Brain microvascular endothelial cell (primary cell): Measurements from ENCODE around the gene UBE2K.
A peak's percentile ranks its signal among the peaks of the same experiment; 100 is the strongest.
"Not testable (repeated sequence)": the region's sequence is repeated elsewhere in the genome, so short reads cannot be mapped to it uniquely, and the experiment has no call there.

Experiments
- DNase-seq: peaks from one replicate; pipeline ENCODE4 v3.0.0-alpha.2; 2020
- H3K27ac ChIP-seq: fragments of 250-450 bp; sonication (Bioruptor Pico); 2 replicates; pipeline ENCODE4 v1.5.1; 2020; ENCODE audit warnings: mild to moderate bottlenecking, moderate library complexity
- H3K27me3 ChIP-seq: fragments of 250-450 bp; sonication (Bioruptor Pico); replicated peaks from 2 replicates; pipeline ENCODE4 v1.5.1; 2020; ENCODE audit warnings: mild to moderate bottlenecking
- H3K36me3 ChIP-seq: fragments of 250-450 bp; sonication (Bioruptor Pico); replicated peaks from 2 replicates; pipeline ENCODE4 v1.5.1; 2020; ENCODE audit warnings: mild to moderate bottlenecking
- H3K4me3 ChIP-seq: 2 replicates; pipeline ENCODE4 v1.5.1; 2011; ENCODE audit warnings: low read depth, mild to moderate bottlenecking, control low read depth, low read length, moderate library complexity
- in situ Hi-C: cut with HindIII; loops from 2 replicates; pipeline ENCODE4 v1.10.0; 2017; ENCODE audit warnings: low sequenced_read_pairs, low pct_ligation_motif_present
- TF ChIP-seq, protein P1 (sequence below): IDR thresholded peaks from 2 replicates; pipeline ENCODE4 v1.5.1; 2011; ENCODE audit warnings: low read depth, mild to moderate bottlenecking, moderate library complexity, low read length, control low read depth, inconsistent platforms; ENCODE audit errors: missing control alignments

The UBE2K gene, protein sequence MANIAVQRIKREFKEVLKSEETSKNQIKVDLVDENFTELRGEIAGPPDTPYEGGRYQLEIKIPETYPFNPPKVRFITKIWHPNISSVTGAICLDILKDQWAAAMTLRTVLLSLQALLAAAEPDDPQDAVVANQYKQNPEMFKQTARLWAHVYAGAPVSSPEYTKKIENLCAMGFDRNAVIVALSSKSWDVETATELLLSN

DNA sequence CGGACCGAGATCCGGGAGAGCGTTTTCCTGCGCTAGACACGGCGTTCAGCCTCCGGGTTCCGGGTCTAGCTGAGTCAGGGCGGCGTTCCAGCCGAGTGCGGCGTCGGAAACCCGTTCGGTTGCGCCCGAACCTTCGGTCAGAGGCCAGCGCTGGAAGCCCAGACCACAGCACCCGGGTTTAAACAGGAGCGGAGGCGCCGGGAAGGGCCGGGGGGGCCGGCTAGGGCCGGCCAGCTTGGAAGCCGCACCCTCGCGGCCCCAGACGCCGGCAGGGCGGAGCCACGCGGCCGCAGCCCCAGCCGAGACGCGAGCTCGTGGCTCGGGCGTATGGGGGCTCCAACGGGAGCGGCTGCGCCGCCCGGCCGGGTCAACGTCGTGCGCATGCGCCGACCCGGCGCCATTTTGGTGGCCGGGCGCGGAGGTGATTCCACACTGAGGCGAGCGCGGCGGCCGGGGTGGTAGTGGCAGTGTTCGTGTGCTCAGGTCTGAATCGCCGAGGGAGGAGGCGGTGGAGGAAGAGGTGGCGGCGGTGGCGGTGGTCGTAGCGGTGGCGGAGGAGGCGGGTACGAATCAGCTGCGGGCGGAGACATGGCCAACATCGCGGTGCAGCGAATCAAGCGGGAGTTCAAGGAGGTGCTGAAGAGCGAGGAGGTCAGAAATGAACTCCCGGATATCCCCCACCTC, at the start of gene UBE2K:
TSS of gene UBE2K (plus strand) at position 397 of the 684 bp plus-strand sequence. CDS start at position 589, 192 bp downstream.
- Histone ChIP-seq H3K36me3 (peaks cover 2% of the 10 kb centered on the region), H3K4me3 (peak within 1 kb of the TSS; percentile 96), H3K27ac (peak within 1 kb of the TSS; percentile 94), H3K27me3 (no peaks in the 10 kb centered on the region)
- peak; percentile 74 for DNase-seq
- in situ Hi-C loops = no loop called here
- TF ChIP-seq, protein P1, sequence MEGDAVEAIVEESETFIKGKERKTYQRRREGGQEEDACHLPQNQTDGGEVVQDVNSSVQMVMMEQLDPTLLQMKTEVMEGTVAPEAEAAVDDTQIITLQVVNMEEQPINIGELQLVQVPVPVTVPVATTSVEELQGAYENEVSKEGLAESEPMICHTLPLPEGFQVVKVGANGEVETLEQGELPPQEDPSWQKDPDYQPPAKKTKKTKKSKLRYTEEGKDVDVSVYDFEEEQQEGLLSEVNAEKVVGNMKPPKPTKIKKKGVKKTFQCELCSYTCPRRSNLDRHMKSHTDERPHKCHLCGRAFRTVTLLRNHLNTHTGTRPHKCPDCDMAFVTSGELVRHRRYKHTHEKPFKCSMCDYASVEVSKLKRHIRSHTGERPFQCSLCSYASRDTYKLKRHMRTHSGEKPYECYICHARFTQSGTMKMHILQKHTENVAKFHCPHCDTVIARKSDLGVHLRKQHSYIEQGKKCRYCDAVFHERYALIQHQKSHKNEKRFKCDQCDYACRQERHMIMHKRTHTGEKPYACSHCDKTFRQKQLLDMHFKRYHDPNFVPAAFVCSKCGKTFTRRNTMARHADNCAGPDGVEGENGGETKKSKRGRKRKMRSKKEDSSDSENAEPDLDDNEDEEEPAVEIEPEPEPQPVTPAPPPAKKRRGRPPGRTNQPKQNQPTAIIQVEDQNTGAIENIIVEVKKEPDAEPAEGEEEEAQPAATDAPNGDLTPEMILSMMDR = no peak

DNA sequence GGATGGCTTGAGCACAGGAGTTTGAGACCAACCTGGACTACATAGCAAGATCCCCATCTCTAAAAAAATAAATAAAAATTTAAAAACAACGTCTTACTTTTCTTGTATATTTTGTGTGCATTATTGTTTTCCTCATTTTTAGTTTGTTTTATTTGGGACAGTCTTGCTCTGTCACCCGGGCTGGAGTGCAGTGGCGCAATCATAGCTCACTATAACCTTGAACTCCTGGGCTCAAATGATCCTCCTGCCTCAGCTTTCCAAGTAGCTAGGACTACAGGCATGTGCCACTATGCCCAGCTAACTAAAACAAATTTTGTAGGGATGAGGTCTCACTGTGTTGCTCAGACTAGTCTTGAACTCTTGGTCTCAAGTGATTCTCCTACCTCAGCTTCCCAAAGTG, 49.7 kb upstream of the UBE2K start:
- no peaks in the 10 kb centered on the region for H3K27me3 ChIP-seq
- no peak overlapping the region for H3K27ac ChIP-seq
- no peak overlapping the region for H3K4me3 ChIP-seq
- TF ChIP-seq, protein P1 = no peak
- in situ Hi-C loops = no loop called here
- DNase-seq = no peak
- no peaks in the 10 kb centered on the region for H3K36me3 ChIP-seq

DNA sequence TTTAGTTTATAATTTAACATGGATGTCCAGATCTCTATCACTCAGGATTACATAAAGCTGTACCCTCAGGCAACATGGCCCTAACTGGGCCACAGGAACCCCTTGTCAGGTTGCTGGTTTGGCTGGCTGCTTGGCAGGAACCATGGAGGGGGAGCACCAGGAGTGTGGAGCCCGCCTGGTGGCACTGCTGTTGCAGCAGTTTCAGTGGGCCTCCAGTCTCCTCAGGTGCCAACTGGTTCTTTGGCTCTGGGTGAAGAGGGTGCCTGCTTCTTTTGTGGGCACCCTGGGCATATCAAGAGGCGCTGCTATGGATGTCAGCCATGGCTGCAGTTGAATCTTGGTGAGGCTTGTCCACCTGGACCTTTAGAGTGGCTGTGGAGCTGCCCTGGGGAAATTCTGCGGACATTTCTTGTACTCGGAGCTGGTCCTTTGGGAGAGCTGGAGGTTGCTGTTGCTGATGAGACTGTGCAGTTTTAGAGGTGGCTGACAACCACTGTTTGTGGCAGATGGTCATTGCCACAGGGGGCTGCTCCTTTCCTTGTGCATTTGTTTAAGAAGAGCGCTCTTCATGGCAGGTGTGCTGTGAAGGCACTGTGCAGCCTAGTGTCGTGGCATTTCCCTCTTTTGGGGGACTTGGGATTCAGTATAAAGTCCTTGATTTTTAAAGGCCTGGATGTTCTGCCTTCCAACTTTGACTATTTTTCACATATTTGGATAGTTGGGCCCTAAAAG, 48.9 kb upstream of the UBE2K start:
- DNase-seq = no peak
- Histone ChIP-seq H3K36me3 (no peaks in the 10 kb centered on the region), H3K27ac (no peak overlapping the region), H3K27me3 (no peaks in the 10 kb centered on the region), H3K4me3 (no peak overlapping the region)
- in situ Hi-C loops = no loop called here
- TF ChIP-seq, protein P1 = no peak

DNA sequence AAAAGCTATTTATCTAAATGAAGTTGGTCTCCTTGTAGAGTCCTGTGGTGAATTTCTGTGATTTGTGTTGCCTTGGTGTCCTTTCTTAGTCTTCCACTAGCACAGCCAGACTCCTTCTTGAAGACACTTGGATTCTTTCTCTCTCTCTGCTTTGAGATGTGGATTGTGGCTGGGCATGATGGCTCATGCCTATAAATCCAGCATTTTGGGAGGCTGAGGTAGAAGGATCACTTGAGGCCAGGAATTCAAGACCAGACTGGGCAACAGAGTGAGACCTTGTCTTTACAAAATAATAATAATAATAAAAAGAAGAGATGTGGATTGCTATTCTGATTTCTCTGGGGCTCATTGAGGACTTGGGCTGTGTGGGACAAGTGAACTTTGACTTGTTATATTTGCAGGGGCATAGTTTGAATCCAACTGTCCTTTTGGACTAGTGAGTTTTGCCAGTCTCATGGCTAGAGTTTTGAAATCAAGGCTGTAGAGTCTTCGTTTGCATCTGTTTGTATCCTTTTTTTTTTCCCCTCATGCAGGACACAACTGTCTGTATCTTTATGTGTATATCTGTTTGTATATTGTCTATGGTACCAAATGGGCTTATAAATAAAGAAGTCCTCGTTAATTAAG, 48.2 kb upstream of the UBE2K start:
- Histone ChIP-seq H3K4me3 (no peak overlapping the region), H3K27me3 (no peaks in the 10 kb centered on the region), H3K36me3 (no peaks in the 10 kb centered on the region), H3K27ac (no peak overlapping the region)
- DNase-seq = no peak
- in situ Hi-C loops = no loop called here
- TF ChIP-seq, protein P1 = no peak

DNA sequence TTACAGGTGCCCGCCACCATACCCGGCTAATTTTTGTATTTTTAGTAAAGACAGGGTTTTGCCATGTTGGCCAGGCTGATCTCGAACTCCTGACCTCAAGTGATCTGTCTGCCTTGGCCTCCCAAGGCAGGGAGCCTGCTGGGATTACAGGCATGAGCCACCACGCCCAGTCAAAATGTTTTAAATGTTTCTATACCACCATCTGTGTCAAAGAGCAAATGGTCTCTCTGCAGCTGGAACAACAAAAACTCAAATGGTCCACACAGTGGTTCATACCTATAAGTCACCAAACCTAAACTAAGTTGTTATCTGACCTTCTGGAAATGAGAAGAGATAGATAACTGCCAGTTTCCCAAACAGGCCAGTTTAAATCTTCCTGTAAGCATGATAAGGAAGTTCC, 46.4 kb upstream of the UBE2K start:
- DNase-seq, in situ Hi-C loops: not testable (repeated sequence)

DNA sequence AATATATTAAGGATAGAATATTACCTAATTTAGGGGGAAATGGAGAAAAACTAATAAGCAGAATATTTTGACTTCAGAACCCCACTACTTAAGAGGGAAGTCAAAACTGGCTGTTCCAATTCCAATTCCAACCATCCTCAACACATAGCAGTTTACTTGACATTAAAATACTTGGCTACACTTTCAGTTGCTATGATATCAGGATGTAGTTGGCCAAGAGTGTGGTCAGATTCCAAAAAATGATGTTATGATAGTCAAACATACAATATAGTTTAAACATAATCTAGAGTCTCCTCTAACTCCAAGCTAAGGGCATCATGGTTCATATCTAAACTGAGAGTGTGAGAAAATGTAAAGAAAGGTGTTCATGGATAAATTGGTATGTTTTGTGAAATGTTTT, 42.7 kb upstream of the UBE2K start:
- Histone ChIP-seq H3K4me3 (no peak overlapping the region), H3K27ac (no peak overlapping the region), H3K27me3 (no peaks in the 10 kb centered on the region), H3K36me3 (no peaks in the 10 kb centered on the region)
- TF ChIP-seq, protein P1 = no peak
- in situ Hi-C loops = no loop called here
- DNase-seq = no peak

More for the DNA sequence above, 46.4 kb upstream of the UBE2K start:
- not testable (repeated sequence) for H3K4me3 ChIP-seq, H3K27me3 ChIP-seq, H3K27ac ChIP-seq, H3K36me3 ChIP-seq
